HG03432 (cell line): Measurements from ENCODE around the gene AFF3.

ENCODE experiments used
- ATAC-seq: cut with Tn5 transposase; IDR thresholded peaks from one replicate; pipeline ENCODE4 v1.9.1; 2021; ENCODE audit warnings: mild to moderate bottlenecking, moderate library complexity; ENCODE audit not compliant: unreplicated experiment

The AFF3 gene

GRCh38 chr2:100016756-100017155 lies 125.6 kb downstream of the AFF3 start:
- no peak for ATAC-seq

- ATAC-seq, result no peak
These were observed 126.5 kb downstream of the AFF3 start for GRCh38 chr2:100015849-100016248.

- ATAC-seq, result no peak
These were observed 128.3 kb downstream of the AFF3 start for GRCh38 chr2:100013892-100014677.

GRCh38 chr2:100012561-100012960 lies 129.8 kb downstream of the AFF3 start:
- no peak for ATAC-seq

- no peak for ATAC-seq
These were observed 131.1 kb downstream of the AFF3 start for GRCh38 chr2:100011272-100011731.

- no peak for ATAC-seq
These were observed 131.8 kb downstream of the AFF3 start for GRCh38 chr2:100010606-100011005.

GRCh38 chr2:100009743-100010142 lies 132.6 kb downstream of the AFF3 start:
- no peak for ATAC-seq

- no peak for ATAC-seq
These were observed 133.4 kb downstream of the AFF3 start for GRCh38 chr2:100008956-100009355.

- no peak for ATAC-seq
These were observed 135.9 kb downstream of the AFF3 start for GRCh38 chr2:100006516-100006915.

GRCh38 chr2:100004959-100005387 lies 137.4 kb downstream of the AFF3 start:
- ATAC-seq, result no peak

- no peak for ATAC-seq
These were observed 138.0 kb downstream of the AFF3 start for GRCh38 chr2:100004348-100004884.

- no peak for ATAC-seq
These were observed 140.3 kb downstream of the AFF3 start for GRCh38 chr2:100002059-100002458.

GRCh38 chr2:100000915-100001707 lies 141.3 kb downstream of the AFF3 start:
- no peak for ATAC-seq

GRCh38 chr2:99998651-99999320 lies 143.6 kb downstream of the AFF3 start:
- ATAC-seq, result no peak

- ATAC-seq, result no peak
These were observed 152.5 kb downstream of the AFF3 start for GRCh38 chr2:99989905-99990304.

- no peak for ATAC-seq
These were observed 153.8 kb downstream of the AFF3 start for GRCh38 chr2:99988599-99988998.

GRCh38 chr2:99987160-99987559 lies 155.2 kb downstream of the AFF3 start:
- no peak for ATAC-seq

GRCh38 chr2:99984799-99985515 lies 157.4 kb downstream of the AFF3 start:
- ATAC-seq, result no peak

- no peak for ATAC-seq
These were observed 159.6 kb downstream of the AFF3 start for GRCh38 chr2:99982744-99983143.

- ATAC-seq, result no peak
These were observed 160.6 kb downstream of the AFF3 start for GRCh38 chr2:99981840-99982239.

- no peak for ATAC-seq
These were observed 162.2 kb downstream of the AFF3 start for GRCh38 chr2:99980176-99980575.
